Left cardiac atrium (tissue), 4 donors: Measurements from ENCODE around the gene MPP2. TPM values are rescaled to one million over a fixed set of nuclear protein-coding genes. Genes with fewer than 3 reads are reported as not detected.

Experiments used
- ATAC-seq, 2 donors: fragments of 200-7000 bp; cut with Tn5 transposase; one replicate each; pipeline ENCODE4 v1.9.1; 2020; ENCODE audit warnings: mild to moderate bottlenecking in 2 of 2, moderate library complexity in 2 of 2
- DNase-seq: peaks from one replicate; pipeline ENCODE4 v3.0.0-alpha.2; 2020
- intact Hi-C, 2 donors: fragments of 100-400 bp; cut with DNase I; formaldehyde crosslinking; loops; one replicate each; pipeline versions ENCODE4 v1.14.1 to v1.15.1; 2022 to 2023
- total RNA-seq, 2 donors: library from RNA; stranded (reverse); fragmentation: NEBNext Ultra II Directional; extraction: Animal tissue kit (Norgen Biotek cat#: 25700); gene quantifications; one replicate each; pipeline ENCODE4 v1.2.1, GENCODE V29; 2021
- donor health status: DM: no; HTN: yes; CAD: no.
- donor health status: DM: no; HTN: yes; CAD: no; lungs with severe emphysema.
- donor health status: DM: yes; HTN: yes; CAD: no.
- donor health status: Dilated cardiomyopathy.

The MPP2 gene
- total RNA-seq, 2 donors from 2014 or later = 10.7 to 15.9 TPM

DNA sequence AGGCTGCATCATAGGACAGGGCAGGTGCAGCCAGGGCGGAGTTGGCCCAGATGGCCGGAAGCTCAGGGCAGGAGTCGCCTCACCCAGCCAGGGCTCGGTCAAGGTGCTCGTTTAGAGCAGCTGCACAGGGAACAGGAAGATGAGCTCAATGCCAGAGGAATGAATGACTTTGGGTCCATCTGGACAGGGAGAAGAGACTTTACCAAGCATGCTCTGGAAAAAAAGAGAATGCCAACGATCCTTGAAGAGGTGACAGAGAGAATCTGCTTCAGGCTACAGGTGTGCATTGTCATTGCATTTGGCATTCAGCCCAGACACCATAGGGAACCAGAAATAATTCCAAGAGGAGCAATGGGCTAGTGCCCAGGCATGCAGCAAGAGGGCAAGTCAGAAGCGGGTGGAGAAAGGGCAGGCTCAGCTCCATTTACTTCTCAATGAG is 67.6 kb downstream of the MPP2 start:
- ATAC-seq = peak in 1 of 2 donors; percentile 23
- no peak for DNase-seq
- intact Hi-C loops = loop anchor here (10.0 kb wide), 2 partner anchors 65 to 145 kb away; partner anchors contain the start of gene DUSP3 (in 1 of the 2)

DNA sequence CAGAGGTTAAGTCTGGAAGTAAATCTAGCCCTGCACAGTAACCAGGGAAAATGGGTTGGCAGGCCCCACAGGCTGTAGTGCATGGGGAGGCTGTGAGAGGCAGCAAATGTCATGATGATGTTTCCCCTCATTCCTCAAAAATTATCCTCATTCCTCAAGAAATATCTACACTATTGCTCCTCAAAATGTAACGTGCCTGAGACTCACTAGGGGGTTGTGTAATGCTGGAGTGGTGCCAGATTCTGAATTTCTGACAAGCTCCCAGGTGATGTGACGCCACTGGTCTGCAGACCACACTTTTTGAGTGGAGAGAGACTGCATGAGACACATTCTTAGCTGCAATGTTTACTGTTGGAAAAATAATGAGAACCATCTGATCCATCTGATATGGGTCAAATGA is 73.2 kb downstream of the MPP2 start:
- DNase-seq = no peak
- intact Hi-C loops = loop anchor here in 1 of 2 donors (5.0 kb wide), 1 partner anchor 57 kb away; the partner anchor contains the start of gene DUSP3
- no peak for ATAC-seq

DNA sequence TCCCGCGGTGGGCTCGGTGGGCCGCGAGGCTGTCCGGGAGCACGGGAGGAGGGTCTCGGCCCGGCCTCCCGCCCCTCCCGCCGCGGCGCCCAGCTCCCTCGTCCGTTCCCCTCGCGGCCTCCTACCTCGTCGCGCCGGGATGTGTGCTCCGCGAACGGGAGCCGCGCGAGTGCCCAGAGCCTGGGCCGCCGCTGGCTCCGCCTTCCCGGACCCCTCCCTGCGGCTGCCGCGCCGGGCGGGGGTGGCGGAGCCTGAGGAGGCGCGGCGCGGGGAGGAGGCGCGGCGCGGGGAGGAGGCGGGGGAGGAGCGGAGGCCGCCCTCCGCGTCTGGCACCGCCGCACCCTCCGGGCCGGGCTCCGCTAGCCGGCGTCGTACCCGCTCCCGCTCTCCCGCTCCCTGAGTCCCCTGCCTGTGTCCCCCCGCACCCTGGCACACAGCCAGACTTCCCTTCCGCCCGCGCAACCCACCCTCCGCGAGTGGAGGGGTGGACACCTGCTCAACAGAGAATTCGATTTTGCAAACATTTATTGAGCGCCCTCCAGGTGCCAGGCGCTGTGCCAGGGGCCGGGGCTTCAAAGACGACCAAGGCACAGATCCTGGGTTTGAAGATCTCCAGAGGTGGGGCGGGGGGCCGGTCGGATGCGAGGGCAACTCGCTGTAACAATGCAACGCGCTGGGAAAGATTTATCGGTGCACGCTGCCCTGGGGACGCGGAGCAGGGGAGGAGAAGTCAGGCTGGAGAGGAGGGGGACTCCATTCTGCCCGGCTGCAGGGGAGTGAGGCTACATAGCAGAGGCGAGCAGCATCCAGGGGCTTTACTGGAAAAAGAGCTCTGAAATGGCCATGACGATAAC is 74.1 kb downstream of the MPP2 start, which contains the start of gene MPP3:
Gene MPP3 (minus strand): TSS at position 171 of the 854 bp plus-strand sequence. CDS start 1,240 bp downstream, outside the sequence.
- intact Hi-C loops = loop anchor here in 1 of 2 donors (5.0 kb wide), 1 partner anchor 56 kb away; the partner anchor contains the start of gene DUSP3
- DNase-seq (peak; percentile 82), ATAC-seq (peak; percentile 92 to 93)

DNA sequence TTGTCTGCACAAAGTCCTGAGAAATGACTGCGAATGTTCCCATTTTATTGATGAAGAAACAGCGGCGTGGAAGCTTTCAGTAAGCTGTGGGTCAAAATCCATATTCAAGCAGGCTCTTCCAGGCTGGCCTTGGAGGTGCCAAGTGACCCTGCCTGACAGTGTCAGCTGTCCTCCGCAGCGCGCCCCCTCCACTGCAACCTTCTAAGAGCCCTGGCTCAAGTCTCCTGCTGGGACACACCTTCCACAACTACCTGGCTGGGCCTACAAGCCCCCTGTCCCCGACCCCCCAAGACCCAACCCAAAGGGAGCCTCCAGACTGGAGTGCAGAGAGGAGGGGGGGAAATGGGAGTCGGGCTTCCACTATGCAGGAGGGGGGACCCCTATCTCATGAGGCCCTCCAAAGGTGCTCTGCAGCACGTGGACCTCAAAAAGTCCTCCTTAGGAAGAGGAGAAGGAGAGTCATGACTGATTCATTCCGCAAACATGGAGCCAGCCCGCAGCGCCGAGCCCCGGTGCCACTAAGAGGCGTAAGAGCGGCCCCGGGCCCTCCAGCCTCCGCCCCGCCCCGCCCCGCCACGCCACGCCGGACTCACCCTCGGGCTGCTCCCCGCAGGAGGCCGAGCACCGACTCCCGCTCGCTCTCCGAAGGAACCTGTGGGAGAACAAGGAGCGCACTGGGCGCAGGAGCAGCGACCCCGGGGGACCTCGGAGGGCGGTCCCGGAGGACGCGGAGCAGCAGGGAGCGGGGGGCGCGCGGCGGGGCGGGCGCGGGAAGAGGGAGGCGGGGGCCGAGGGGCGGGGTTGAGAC is 75.0 kb downstream of the MPP2 start:
- DNase-seq (peak; percentile 58), ATAC-seq (peak; percentile 69 to 79)
- intact Hi-C loops = loop anchor here in 1 of 2 donors (5.0 kb wide), 1 partner anchor 55 kb away; the partner anchor contains the start of gene DUSP3

DNA sequence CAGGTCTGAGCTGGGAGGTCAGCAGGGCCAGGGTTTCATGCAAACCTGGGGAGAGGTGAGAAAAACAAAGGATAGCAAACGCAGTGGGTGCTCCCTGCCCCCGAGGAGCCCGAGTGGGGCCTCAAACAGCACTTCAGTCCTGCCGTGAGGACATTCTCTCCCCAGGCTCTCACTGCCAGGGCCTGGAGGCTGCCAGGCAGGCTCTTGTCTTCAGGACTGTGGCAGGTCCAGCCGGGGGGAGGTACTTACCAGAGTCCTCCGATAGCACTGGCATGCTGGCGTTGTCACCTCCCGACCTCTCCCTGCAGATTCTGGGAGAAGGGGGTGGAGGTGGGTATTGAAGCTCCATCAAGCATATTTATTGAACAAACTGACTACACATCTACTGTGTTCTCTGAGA is 75.7 kb downstream of the MPP2 start:
- intact Hi-C loops = loop anchor here in 1 of 2 donors (5.0 kb wide), 1 partner anchor 54 kb away; the partner anchor contains the start of gene DUSP3
- ATAC-seq = peak; percentile 58 to 65
- DNase-seq = peak; percentile 79

DNA sequence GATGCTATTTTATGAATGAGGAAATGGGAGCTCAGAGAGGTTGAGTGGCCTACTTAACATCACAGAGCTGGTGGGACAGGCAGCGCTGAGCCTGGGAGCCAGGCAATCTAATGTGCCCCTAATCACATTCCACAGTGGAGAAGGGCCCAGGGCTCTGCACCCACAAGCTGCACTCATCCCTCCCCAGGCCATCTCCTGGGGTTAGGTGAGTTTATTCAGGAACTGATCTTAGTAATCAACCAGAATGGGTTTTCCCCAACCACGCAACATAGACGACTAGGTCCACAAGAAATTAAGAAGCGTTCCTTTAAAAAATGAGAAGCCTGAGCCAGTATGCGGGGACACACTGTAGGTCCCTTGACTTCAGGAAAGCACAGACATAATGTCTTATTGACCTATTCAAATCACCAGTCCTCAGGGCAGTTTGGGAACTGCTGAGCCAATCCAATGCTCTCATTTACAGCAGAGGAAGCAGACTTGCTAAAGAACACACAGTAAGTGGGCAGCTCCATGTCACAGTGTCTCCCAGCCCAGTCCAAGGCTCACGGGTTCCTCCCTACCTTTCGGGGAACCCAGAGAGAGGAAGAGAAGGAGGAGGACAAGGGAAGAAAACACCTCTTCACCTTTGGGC is 76.7 kb downstream of the MPP2 start:
- no peak for ATAC-seq
- intact Hi-C loops = loop anchor here in 1 of 2 donors (5.0 kb wide), 1 partner anchor 53 kb away; the partner anchor contains the start of gene DUSP3
- DNase-seq = no peak

DNA sequence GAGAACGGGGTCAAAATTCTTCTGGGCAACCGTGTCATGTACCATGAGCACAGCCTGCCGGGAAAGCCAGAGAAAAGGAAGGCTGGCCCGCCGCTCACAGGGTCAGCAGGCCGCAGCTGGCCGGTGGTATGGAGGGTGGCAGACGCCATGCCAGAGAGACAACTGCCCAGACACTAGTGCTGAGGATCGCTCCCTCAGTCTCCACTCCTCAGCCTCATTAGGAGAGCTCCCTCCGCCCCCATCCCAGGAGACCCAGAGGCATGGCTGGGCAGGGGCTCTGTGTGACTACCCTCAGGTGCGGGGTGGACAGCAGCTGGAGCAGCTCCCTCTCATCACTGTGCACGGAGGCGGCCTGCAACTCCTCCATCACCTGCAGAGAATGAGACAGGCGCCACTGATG is 77.6 kb downstream of the MPP2 start:
- ATAC-seq = no peak
- DNase-seq = no peak
- intact Hi-C loops = loop anchor here in 1 of 2 donors (5.0 kb wide), 1 partner anchor 52 kb away; the partner anchor contains the start of gene DUSP3

DNA sequence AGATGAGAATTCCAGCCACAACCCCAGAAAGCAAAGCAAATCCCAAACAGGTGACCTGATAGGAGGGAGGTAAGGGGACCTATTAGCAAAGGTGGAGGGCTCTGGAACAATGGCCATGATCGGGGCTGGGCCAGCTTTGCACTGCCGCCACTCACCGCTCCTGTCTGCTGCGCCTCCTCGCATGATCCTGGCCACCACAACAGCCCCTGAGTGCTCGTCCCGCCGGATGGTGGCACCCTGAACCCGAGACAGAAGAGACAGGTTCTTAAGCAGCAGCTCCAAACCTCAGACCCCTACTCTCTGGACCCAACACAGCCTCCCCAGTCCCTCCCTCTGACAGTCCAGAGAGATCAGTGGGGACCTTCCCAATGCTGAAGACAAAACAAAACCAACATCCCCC is 79.7 kb downstream of the MPP2 start:
- intact Hi-C loops = no loop called here
- no peak for DNase-seq
- ATAC-seq = no peak

DNA sequence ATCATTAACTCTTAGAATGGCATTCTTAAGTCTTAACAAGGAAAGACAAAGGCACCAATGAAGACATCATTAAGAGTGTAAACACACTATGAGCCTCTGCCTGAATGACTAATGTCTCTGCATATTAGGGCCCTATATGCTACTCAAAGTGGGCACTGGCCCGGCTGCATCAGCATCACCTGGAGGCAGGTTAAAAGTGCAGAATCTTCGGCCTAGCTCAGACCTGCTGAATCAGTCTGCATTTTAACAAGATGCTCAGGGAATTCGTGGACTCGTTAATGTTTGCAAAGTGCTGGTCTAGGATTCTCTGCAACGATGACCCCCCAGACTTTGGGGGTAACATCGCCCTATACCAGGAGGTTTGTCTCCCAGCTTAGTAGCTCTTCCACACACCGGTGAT is 81.1 kb downstream of the MPP2 start:
- intact Hi-C loops = no loop called here
- ATAC-seq (no peak), DNase-seq (no peak)

DNA sequence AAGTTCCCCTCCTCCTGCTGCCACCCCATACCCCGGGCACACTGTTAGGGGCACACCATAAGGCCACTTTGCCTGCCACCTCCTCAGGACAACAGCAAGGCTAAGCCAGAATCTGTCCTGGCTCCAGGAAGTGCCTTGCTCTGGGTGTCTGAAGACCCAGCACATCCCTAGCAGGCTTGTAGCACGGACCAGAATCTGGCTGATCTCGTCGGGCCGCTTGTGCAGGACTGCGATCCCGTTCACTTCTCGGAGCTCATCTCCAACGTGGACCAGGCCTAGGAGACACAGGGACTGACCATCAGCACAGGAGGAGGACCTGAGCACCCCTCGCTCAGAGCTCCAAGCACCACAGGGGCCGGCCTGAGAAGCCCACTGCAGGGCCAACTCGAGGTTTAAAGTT is 81.8 kb downstream of the MPP2 start:
- intact Hi-C loops = no loop called here
- DNase-seq (no peak), ATAC-seq (no peak)

Other genes with a start within 250 kb of the MPP2 start
- 10 to 100 TPM in 1 of 2 donors, 1 to 10 TPM in 1; 9.4 to 25.6 TPM for gene MEOX1, start 245.6 kb downstream of the MPP2 start, total RNA-seq
- not detected for gene SOST, start 148.7 kb downstream of the MPP2 start, total RNA-seq
- 100 to 1,000 TPM; 149 to 204 TPM for gene DUSP3, start 128.6 kb downstream of the MPP2 start, total RNA-seq
- gene CFAP97D1, start 127.1 kb downstream of the MPP2 start, total RNA-seq = not detected
- gene MPP3, start 74.4 kb downstream of the MPP2 start, total RNA-seq = 10 to 100 TPM; 30.7 to 74.2 TPM
- 10 to 100 TPM; 14.5 to 15.0 TPM for gene CD300LG, start 60.4 kb downstream of the MPP2 start, total RNA-seq
- gene PPY, start 34.9 kb upstream of the MPP2 start, total RNA-seq = not detected
- gene PYY, start 46.4 kb upstream of the MPP2 start, total RNA-seq = not detected
- gene NAGS, start 97.1 kb upstream of the MPP2 start, total RNA-seq = 1 to 10 TPM; 1.3 to 1.4 TPM
- gene TMEM101, start 107.4 kb upstream of the MPP2 start, total RNA-seq = 10 to 100 TPM; 16.1 to 17.5 TPM
- gene LSM12, start 159.1 kb upstream of the MPP2 start, total RNA-seq = 10 to 100 TPM; 39.4 to 57.5 TPM
- gene G6PC3, start 163.2 kb upstream of the MPP2 start, total RNA-seq = 10 to 100 TPM; 32.9 to 44.4 TPM
- gene HDAC5, start 216.1 kb upstream of the MPP2 start, total RNA-seq = 10 to 100 TPM; 39.2 to 57.9 TPM
- gene HROB, start 234.4 kb upstream of the MPP2 start, total RNA-seq = 1 to 10 TPM; 1.1 to 1.3 TPM